SW480 (cell line): ENCODE results near the gene FMN2.
"Not testable (repeated sequence)": the region's sequence is repeated elsewhere in the genome, so short reads cannot be mapped to it uniquely, and the experiment has no call there.

ENCODE experiments used
- DNase-seq: peaks from one replicate; pipeline ENCODE4 v3.0.0-alpha.2; 2016; ENCODE audit warnings: low spot score

Gene FMN2

DNA sequence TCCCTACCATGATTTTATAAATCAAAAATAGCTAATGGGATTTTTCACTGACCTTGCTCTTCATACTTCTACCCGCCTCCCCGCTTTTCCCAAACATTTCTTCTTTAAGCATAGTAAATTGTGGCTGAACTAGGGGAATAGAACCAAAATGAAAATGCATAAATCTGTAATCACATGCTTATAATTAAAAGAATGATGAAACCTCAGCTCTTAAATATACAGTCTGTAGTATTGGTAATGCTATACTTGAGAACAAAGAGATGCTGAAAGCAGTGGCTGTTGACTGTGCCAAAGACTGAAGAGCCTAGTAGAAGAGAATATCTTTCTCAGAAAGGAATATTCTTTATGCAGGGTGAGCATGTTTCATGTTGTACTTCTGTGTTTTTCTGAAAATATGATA, 271.1 kb downstream of the FMN2 start:
- no peak for DNase-seq

DNA sequence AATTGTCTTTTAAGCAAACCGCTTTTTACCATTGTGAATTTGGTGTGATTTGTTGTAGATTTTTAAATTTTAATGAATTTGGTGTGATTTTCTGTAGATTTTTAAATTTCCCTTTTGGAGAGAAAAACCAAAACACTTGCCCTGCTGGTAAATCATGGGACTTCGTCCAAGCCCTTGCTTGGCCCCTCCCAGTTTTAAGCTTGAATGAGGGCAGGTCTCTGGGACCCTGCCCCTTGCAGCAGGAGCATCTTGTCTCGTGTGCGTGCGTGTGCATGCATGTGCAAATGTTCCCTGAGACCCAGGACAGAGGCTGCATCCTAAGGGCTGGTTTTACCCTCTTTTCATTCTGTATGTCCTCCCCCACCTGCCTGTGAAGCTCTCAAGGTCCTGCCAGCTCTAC, 271.6 kb downstream of the FMN2 start:
- no peak for DNase-seq

DNA sequence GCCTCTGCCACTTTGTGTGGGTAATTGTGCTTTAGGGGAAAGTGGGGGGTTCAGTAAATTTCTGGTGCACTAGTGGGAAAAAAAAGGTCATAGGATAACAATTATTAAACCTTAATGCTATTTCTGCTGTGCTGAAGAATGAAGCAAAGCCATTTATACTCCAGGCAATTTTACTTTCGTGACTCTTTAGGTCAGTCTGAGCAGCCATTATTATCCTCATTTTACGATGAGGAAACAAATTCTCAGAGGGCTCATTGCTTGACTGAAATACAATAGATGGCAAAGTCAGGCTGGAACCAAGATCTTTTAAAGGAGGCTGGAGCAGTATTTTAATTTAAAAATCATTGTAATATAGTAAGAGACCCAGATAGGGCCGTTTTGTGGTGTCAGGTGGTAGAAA, 272.2 kb downstream of the FMN2 start:
- DNase-seq, result no peak

- no peak for DNase-seq
These were observed 275.0 kb downstream of the FMN2 start for GRCh38 chr1:240366636-240367035.

- DNase-seq, result no peak
These were observed 293.9 kb downstream of the FMN2 start for GRCh38 chr1:240385551-240385950.

DNA sequence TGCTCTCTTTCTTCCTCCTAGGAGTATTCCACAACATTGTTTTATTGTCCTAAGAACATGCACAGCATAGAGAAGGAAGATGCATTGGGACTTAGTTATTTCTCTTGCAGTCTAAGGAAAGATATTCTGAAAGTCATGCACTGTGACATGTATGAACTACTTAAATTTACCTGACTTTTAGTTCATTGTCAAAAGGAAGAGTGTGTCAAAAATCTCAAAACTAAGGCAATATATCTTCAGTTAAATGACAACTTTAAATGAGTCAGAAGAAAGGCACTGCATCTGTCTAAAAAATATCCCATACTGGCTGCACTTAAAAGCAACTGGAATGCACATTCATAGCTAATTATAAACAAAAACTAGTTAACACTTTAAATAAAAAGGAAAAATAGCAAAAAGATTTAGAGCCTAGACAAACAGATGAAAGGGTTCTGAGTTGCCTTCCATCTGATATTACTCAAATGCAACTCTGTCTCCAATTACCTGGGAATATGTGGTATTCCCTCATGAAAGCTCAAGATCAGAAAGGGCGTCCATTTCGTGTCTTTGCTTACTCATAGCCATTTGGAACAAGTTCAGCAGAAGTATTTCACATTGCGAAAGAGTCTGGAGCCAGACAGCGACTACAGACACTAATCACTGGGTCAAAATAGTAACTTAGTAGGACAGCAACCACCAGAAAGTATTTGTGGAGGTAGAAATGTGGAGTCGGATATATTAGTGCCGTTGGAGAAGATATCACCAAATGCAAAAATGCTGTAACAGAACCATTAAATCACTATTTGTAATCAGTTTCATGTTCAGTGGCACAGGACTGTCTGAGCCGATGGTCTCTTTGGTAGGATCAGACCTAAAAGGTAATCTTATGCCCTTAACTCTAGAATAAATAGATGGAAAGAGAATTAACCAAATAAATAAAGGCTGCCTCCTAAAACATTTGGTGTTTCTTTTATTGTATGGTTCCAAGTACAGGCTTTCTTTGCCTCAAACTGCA, 294.6 kb downstream of the FMN2 start:
- DNase-seq, result no peak

GRCh38 chr1:240387051-240387450, 295.4 kb downstream of the FMN2 start:
- DNase-seq, result no peak

- no peak for DNase-seq
These were observed 300.1 kb downstream of the FMN2 start for GRCh38 chr1:240391660-240392260.

DNA sequence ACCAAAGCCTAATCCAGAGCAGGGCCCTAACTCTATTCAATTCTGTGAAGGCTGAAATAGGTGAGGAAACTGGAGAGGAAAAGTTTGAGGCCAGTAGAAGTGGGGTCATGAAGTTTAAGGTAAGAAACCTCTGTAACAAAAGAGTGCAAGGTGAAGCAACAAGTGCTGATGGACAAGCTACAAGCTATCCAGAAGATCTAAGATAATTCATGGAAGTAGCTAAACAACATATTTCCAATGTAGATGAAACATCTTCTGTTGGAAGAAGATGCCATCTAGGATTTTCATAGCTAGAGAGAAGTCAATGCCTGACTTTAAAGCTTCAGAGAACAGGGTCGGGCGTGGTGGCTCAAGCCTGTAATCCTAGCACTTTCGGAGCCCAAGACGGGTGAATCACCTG, 302.7 kb downstream of the FMN2 start:
- DNase-seq, result no peak

- no peak for DNase-seq
These were observed 303.7 kb downstream of the FMN2 start for GRCh38 chr1:240395336-240395735.

- DNase-seq, result no peak
These were observed 307.7 kb downstream of the FMN2 start for GRCh38 chr1:240399381-240399780.

GRCh38 chr1:240401731-240402130, 310.0 kb downstream of the FMN2 start:
- DNase-seq, result no peak

- DNase-seq, result no peak
These were observed 310.6 kb downstream of the FMN2 start for GRCh38 chr1:240402326-240402725.

GRCh38 chr1:240404286-240404685, 312.6 kb downstream of the FMN2 start:
- no peak for DNase-seq

- DNase-seq, result no peak
These were observed 314.1 kb downstream of the FMN2 start for GRCh38 chr1:240405751-240406150.

- DNase-seq, result no peak
These were observed 315.7 kb downstream of the FMN2 start for GRCh38 chr1:240407407-240407806.

- no peak for DNase-seq
These were observed 317.9 kb downstream of the FMN2 start for GRCh38 chr1:240409615-240410014.

DNA sequence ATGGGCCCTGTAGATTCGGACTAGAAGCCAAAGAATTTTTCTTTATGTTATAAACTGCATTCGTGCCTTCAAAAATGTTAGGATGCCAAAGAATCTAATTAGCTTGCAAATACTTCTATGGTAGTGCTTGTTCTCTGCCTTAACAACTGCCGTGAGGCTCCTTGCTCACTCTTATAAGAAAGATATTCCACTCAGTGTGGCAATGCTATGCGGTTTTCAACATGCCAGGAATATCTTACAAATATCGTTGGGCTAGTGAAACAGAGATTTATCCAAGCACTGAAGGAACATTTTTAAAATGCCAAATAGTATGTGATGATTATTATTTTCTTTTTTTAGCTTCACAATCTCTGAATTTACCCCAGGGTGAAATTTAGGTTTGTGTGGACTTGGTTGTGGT, 322.0 kb downstream of the FMN2 start:
- DNase-seq, result no peak

- no peak for DNase-seq
These were observed 322.6 kb downstream of the FMN2 start for GRCh38 chr1:240414237-240414636.

DNA sequence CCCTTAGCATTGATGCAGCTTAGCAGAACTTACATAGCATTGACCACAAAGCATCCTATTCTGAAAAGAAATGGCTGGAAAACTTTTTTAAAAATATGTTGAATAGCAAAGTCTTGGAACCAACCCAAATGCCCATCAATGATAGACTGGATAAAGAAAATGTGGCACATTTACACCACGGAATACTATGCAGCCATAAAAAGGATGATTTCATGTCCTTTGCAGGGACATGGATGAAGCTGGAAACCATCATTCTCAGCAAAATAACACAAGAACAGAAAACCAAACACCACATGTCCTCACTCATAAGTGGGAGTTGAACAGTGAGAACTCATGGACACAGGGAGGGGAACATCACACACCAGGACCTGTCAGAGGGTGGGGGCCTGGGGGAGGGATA, 323.3 kb downstream of the FMN2 start:
- DNase-seq, result not testable (repeated sequence)

GRCh38 chr1:240415532-240415931, 323.8 kb downstream of the FMN2 start:
- DNase-seq, result no peak

- DNase-seq, result no peak
These were observed 325.6 kb downstream of the FMN2 start for GRCh38 chr1:240417317-240417716.

DNA sequence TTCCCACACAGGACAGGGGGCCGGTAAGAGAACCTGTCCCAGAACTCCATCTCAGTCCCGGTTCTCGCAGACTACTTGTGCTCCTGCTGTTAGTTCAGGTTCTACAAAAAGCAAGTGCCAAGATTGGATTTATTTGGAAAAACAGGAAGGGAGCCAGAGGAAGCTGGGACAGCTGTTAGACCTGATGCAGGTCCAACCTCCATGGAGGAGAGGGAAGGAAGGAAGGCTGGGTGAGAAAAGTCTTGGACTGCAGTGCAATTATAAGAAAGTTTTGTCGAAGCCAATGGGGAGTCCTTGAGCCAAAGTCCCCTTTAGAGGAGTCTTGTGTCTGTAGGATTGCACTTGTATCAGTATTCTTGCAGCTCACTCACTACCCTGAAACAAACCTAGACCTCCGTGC, 329.1 kb downstream of the FMN2 start:
- no peak for DNase-seq
